ENCODE results near the gene ICAM2. TPM values are rescaled to one million over a fixed set of nuclear protein-coding genes. Genes with fewer than 3 reads are reported as not detected.

The ICAM2 gene
- total and polyA plus RNA-seq, 2 donors (not counting 1 experiment from before 2014, with no cell fraction given) = 48.7 to 149 TPM

DNA sequence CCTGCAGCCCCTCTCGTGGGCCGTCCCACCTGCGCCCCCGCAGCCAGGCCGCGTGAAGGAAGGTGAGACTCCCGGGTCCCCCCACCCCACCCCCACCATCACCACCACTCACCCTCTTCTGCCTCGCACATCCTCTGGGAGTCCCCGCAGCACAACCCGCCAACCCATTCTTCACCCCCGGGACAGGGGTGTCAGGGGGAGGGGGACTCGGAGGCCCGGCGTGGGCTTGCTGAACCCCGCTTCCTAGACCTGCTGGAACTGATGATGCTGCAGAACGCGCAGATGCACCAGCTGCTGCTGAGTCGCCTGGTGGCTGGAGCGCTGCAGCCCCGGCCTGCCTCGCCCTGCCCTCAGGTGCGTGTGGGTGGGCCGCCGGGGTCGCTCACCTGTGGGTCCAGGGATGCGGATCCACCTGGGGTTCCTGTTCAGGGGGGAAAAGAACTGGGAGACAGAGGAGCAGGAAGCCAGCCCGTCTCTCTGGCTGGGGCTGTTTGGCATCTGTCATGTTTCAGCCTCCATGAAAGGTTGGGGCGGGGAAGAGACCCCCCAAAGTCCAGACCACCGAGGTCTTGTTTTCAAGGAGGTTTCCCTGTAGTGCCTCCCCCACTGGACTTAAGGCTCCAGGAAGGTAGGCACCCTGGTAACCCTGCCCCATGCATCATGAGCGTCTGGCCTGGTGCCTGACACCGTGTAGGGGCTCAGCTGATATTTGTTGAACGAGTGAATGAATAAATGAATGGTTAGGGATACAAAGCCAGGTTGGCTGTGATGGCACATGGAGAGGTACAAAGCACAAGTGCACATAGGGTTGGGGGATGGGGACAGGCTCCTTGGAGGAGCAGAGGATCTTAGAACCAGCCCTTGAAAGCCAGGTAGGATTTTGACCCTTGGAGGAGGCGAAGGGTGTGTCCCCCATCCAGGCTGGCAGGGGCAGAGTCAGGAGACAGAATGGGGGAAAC lies 21.4 kb downstream of the ICAM2 start:
- POLR2A ChIA-PET = interaction anchor here (1.4 kb wide), 1 partner anchor 68 kb away, joined by 3 read pairs; no protein-coding TSS in a partner anchor
- H3K27me3 Mint-ChIP-seq = peaks cover 10% of the 10 kb centered on the region
- H3K4me1 Mint-ChIP-seq = peaks cover 27% of the 10 kb centered on the region

More for the DNA sequence above, 21.4 kb downstream of the ICAM2 start:
- H3K79me2 ChIP-seq (ENCODE audit: control insufficient read depth, insufficient read depth, low read length) = no peaks in the 10 kb centered on the region
- H3K4me3 Mint-ChIP-seq = peak overlapping the region; percentile 69
- H3K4me2 ChIP-seq (replicated peaks; ENCODE audit: low read depth, low read length, poor library complexity, severe bottlenecking) = peak overlapping the region; percentile 97
- peak overlapping the region; percentile 32 for H3K27ac Mint-ChIP-seq
- no peaks in the 10 kb centered on the region for H3K9me3 Mint-ChIP-seq (ENCODE audit: insufficient read depth)
- peak; percentile 42 for DNase-seq
- 19% methylated on average over 22 of the region's 33 CpGs for WGBS (ENCODE audit: insufficient coverage)
- peaks cover 0 to 20% (median 5%) of the 10 kb centered on the region in 4 experiments for H3K27me3 ChIP-seq (replicated peaks in 1 of 4; ENCODE audit: control extremely low read depth in 1 of 4, control insufficient read depth in 3 of 4, insufficient read depth in 4 of 4, low read length in 3 of 4)
- TF ChIP-seq, protein P1, sequence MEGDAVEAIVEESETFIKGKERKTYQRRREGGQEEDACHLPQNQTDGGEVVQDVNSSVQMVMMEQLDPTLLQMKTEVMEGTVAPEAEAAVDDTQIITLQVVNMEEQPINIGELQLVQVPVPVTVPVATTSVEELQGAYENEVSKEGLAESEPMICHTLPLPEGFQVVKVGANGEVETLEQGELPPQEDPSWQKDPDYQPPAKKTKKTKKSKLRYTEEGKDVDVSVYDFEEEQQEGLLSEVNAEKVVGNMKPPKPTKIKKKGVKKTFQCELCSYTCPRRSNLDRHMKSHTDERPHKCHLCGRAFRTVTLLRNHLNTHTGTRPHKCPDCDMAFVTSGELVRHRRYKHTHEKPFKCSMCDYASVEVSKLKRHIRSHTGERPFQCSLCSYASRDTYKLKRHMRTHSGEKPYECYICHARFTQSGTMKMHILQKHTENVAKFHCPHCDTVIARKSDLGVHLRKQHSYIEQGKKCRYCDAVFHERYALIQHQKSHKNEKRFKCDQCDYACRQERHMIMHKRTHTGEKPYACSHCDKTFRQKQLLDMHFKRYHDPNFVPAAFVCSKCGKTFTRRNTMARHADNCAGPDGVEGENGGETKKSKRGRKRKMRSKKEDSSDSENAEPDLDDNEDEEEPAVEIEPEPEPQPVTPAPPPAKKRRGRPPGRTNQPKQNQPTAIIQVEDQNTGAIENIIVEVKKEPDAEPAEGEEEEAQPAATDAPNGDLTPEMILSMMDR (IDR thresholded peaks at IDR 0.05) = no peak
- no peak for TF ChIP-seq EZH2 (IDR thresholded peaks at IDR 0.05; ENCODE audit: borderline replicate concordance, insufficient read depth, low read depth, low read length, poor library complexity, severe bottlenecking)
- peak overlapping the region; percentile 81 for H2AFZ ChIP-seq (ENCODE audit: insufficient read depth, low read depth, low read length, poor library complexity, severe bottlenecking)
- peak; percentile 22 for ATAC-seq (ENCODE audit: low read depth)
- H3K9me3 ChIP-seq (ENCODE audit: control extremely low read depth in 1 of 3, control insufficient read depth in 2 of 3, insufficient read depth in 1 of 3, low read length in 2 of 3) = no peaks in the 10 kb centered on the region
- intact Hi-C loops (cut with micrococcal nuclease) = loop anchor here (1.0 kb wide), 2 partner anchors 17 to 21 kb away; partner anchors contain the start of gene ICAM2
- peaks cover 20 to 24% of the 10 kb centered on the region in 2 donors for H3K4me1 ChIP-seq (ENCODE audit: control insufficient read depth in 2 of 2, insufficient read depth in 2 of 2, low read length in 2 of 2)
- no peak overlapping the region for H3K27ac ChIP-seq (ENCODE audit: low read length in 2 of 2)
- peak overlapping the region in 4 of 5 experiments; percentile 60 to 68 (median 64) for H3K4me3 ChIP-seq (ENCODE audit: control extremely low read depth in 1 of 5, extremely low read depth in 1 of 5, insufficient read depth in 1 of 5, low read depth in 2 of 5, low read length in 4 of 5)
- H3K9ac ChIP-seq (ENCODE audit: low read length) = peak overlapping the region; percentile 72
- CTCF ChIA-PET = interaction anchor here (0.6 to 7.5 kb wide), 7 partner anchors 19 to 135 kb away, joined by 3 to 89 read pairs (median 5); partner anchors contain the start of gene ICAM2
- H4K20me1 ChIP-seq (ENCODE audit: control insufficient read depth, insufficient read depth, low read length, poor library complexity, severe bottlenecking) = peaks cover 31% of the 10 kb centered on the region
- peaks cover 0 to 18% of the 10 kb centered on the region in 2 experiments for H3K36me3 ChIP-seq (replicated peaks in 1 of 2; ENCODE audit: control extremely low read depth in 1 of 2, control insufficient read depth in 1 of 2, extremely low read depth in 1 of 2, insufficient read depth in 2 of 2, low read length in 1 of 2)
